Neuron (in vitro differentiated cells): ENCODE results near the gene CTF1.

Experiments used
- H2AFZ ChIP-seq: one replicate; pipeline ENCODE4 v1.6.1; 2013; ENCODE audit warnings: low read depth, mild to moderate bottlenecking, inconsistent platforms, low read length, moderate library complexity
- H3K27me3 ChIP-seq: one replicate; pipeline ENCODE4 v1.6.1; 2013; ENCODE audit warnings: low read length; ENCODE audit not compliant: insufficient read depth
- H3K36me3 ChIP-seq: one replicate; pipeline ENCODE4 v1.6.1; 2013; ENCODE audit warnings: low read length; ENCODE audit not compliant: insufficient read depth
- H3K4me1 ChIP-seq: one replicate; pipeline ENCODE4 v1.6.1; 2013; ENCODE audit warnings: low read length; ENCODE audit not compliant: insufficient read depth
- H3K4me3 ChIP-seq: 2 replicates; pipeline ENCODE4 v1.5.1; 2013; ENCODE audit warnings: mild to moderate bottlenecking, low read length, moderate library complexity
- H3K9me3 ChIP-seq: one replicate; pipeline ENCODE4 v1.6.1; 2013; ENCODE audit warnings: low read length

The CTF1 gene

DNA sequence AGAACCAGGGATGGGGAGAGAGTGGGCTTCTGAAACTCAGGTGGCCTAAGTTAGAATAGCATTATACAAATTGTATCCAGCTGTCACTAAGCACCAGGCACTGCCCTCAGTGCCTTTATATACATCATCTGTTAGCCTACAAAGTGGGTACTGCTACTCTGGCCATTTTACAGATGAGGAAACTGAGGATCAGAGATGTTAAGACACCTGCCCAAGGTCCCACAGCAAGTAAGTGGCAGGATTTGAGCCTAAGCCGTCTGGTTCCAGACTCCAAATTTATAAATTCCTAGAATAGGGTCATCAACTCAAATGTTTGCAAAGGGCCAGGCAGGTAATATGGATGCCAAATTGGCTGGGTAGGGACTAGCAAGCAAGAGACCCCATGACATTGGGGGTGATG, 54.8 kb downstream of the CTF1 start:
- Histone ChIP-seq H3K27me3 (no peaks in the 10 kb centered on the region), H3K36me3 (peaks cover 6% of the 10 kb centered on the region), H2AFZ (no peak overlapping the region), H3K4me1 (peaks cover 31% of the 10 kb centered on the region), H3K9me3 (no peaks in the 10 kb centered on the region), H3K4me3 (no peak overlapping the region)

DNA sequence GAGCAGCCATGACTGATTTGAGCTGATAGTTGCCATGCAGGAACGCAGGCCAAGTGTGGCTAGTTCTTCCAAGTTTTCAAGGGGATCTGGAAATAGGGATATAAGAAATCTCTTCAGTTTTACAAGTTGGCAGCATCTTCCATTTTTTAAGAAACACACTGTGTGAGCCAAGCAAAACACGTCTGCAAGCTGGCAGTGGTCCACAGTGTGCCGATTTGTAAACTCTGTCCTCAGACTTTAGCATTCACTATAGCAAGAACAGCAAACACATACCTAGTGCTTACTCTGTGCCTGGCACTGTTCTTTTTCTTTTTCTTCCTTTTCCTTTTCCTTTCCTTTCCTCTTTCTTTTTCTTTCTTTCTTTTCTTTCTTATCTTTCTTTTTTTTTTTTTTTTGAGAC, 55.3 kb downstream of the CTF1 start:
- H2AFZ ChIP-seq, result no peak overlapping the region
- H3K27me3 ChIP-seq, result no peaks in the 10 kb centered on the region
- peaks cover 3% of the 10 kb centered on the region for H3K36me3 ChIP-seq
- H3K4me1 ChIP-seq, result peaks cover 28% of the 10 kb centered on the region
- H3K9me3 ChIP-seq, result no peaks in the 10 kb centered on the region
- H3K4me3 ChIP-seq, result no peak overlapping the region

DNA sequence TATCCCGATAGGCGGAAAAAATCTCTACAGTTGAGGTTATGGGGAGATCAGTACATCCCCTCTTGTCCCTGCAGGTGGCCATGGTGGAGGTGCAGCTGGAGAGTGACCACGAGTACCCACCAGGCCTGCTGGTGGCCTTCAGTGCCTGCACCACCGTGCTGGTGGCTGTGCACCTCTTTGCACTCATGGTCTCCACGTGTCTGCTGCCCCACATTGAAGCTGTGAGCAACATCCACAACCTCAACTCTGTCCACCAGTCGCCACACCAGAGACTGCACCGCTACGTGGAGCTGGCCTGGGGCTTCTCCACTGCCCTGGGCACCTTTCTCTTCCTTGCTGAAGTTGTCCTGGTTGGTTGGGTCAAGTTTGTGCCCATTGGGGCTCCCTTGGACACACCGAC, 56.7 kb downstream of the CTF1 start:
- Histone ChIP-seq H3K4me1 (peaks cover 16% of the 10 kb centered on the region), H3K4me3 (no peak overlapping the region), H3K36me3 (no peaks in the 10 kb centered on the region), H3K27me3 (no peaks in the 10 kb centered on the region), H2AFZ (no peak overlapping the region), H3K9me3 (no peaks in the 10 kb centered on the region)
